ENCODE results near the gene QRICH1.

The QRICH1 gene

DNA sequence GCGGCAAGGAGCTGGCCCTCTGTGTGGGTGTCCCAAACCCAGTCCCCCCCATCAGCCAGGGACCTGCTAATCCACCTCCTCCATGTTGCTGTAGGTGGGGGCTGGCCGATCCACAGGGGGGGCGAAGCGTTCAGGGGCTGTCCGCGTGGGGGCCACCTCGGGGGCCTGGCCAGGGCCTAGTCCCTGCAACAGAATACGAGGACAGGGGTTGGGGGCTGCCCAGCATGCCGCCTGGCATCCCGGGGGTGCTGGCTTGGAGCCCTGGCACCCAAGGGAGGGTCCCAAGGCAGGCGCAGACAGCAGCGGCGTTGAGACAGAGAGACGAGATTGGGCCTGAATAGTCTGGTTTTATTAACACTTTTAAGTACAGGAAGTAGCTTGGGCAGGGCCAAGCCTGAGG lies 14.5 kb upstream of the QRICH1 start:
- Mint-ChIP-seq H3K4me1 (peaks cover 24% of the 10 kb centered on the region), H3K9me3 (no peaks in the 10 kb centered on the region), H3K36me3 (ENCODE audit: insufficient read depth) (peaks cover 10% of the 10 kb centered on the region), H3K27me3 (no peaks in the 10 kb centered on the region), H3K27ac (ENCODE audit: low read depth) (peak overlapping the region; percentile 49), H3K4me3 (no peak overlapping the region)
- no peak for DNase-seq (ENCODE audit: low spot score in 2 of 2)
- no peak for ATAC-seq (replicated peaks; ENCODE audit: extremely low read depth, poor library complexity, severe bottlenecking)

DNA sequence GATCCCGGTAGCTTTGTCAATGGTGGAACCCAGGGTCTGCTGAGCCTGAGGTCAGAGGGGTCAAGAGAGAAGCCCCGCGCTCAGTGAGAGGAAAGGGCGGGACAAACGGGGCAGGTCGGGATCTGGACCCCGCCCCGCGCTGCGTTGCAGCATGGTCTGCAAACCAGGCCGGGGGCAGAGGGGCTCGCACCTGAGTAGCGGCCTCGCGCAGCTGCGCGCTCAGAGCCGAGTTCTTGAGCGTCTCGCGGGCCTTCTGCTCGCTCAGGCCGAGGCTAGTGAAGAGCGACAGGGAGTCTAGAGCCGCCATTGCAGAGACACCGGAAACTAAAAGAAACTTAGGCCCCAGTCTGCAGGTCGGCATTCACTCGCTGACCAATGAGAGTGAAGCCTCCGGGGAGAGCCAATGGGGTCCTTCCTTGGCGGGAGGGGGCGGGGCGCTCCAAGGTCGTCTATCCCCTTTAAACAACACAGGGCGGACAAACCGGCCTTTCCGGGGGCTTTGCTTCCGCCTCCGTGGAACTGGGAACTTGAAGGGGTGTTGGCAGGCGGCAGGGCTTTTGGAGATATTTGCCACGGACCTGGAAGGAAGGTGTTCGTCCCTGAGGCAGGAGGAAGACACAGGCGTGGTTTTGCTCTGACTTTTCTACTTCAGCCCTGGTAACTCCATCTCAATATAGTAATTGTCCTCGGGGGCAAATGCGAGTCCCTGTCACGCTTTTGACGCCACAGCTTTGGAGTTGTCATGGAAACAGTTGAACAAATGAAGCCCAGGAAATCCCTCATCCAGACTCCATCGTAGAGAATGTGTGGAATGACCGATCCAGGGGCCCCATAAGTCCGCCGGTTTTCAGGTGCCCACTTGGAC lies 10.8 kb upstream of the QRICH1 start, which contains the start of gene QARS1:
TSS of gene QARS1 (minus strand) at position 331 of the 865 bp plus-strand sequence. CDS start at position 307, 24 bp downstream.
- DNase-seq (ENCODE audit: low spot score in 2 of 2) (peak; percentile 74 to 79), ATAC-seq (replicated peaks; ENCODE audit: extremely low read depth, poor library complexity, severe bottlenecking) (peak; percentile 99)
- H3K4me1 Mint-ChIP-seq, result peaks cover 36% of the 10 kb centered on the region
- no peaks in the 10 kb centered on the region for H3K9me3 Mint-ChIP-seq
- peak within 1 kb of the TSS; percentile 98 for H3K27ac Mint-ChIP-seq (ENCODE audit: low read depth)
- H3K27me3 Mint-ChIP-seq, result no peaks in the 10 kb centered on the region
- H3K4me3 Mint-ChIP-seq, result peak within 1 kb of the TSS; percentile 98
- H3K36me3 Mint-ChIP-seq (ENCODE audit: insufficient read depth), result peaks cover 24% of the 10 kb centered on the region

DNA sequence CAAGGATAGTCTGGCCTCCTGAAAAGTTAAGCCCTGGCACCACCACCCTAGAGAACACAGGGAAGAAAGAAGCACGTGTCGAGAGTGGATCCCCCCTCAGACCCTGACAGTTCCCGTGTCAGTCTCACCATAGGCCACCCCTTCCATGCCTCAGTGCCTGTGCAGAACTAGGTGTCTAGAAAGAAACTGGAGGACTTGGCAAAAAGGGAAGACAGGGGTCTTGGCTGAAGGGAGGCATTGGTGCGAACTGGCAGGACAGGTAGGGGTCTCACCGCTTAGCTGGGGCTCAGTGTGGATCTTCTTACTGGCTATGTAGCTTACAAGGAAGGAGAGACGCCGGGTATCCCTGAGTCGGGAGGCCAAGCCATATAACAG lies 10.2 kb upstream of the QRICH1 start:
- peak overlapping the region; percentile 98 for H3K27ac Mint-ChIP-seq (ENCODE audit: low read depth)
- no peak for ATAC-seq (replicated peaks; ENCODE audit: extremely low read depth, poor library complexity, severe bottlenecking)
- DNase-seq (ENCODE audit: low spot score in 2 of 2), result no peak
- peak overlapping the region; percentile 98 for H3K4me3 Mint-ChIP-seq
- H3K4me1 Mint-ChIP-seq, result peaks cover 36% of the 10 kb centered on the region
- peaks cover 26% of the 10 kb centered on the region for H3K36me3 Mint-ChIP-seq (ENCODE audit: insufficient read depth)
- H3K9me3 Mint-ChIP-seq, result no peaks in the 10 kb centered on the region
- no peaks in the 10 kb centered on the region for H3K27me3 Mint-ChIP-seq

DNA sequence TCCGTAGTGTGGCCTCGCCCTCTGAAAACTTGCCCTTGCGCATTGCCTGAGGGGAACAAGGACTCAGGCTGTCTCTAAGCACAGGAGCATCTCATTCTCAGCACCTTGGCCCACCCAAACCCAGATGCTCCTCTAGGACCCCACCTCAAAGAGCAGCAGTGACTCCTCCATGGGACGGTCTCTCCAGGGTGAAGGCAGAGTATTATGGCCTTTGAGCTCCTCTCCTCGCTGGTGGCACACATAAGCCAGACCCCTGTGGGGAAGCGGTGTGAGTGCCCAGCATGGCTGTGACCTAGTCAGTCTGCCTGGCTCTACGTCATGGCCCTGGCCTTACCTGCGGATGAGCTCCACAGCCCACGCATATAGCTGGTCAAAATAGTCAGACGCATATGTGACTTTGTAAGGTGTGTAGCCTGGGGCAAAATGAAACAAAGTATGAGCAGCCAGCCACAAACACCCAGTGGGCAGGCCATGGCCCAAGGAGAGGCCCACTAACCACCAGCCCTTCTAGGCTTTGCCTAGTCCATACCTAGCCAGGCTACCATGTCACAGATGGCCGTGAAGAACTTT lies 6.3 kb upstream of the QRICH1 start:
- Mint-ChIP-seq H3K4me1 (peaks cover 29% of the 10 kb centered on the region), H3K9me3 (no peaks in the 10 kb centered on the region), H3K27ac (ENCODE audit: low read depth) (no peak overlapping the region), H3K36me3 (ENCODE audit: insufficient read depth) (peaks cover 41% of the 10 kb centered on the region), H3K27me3 (no peaks in the 10 kb centered on the region), H3K4me3 (no peak overlapping the region)
- ATAC-seq (replicated peaks; ENCODE audit: extremely low read depth, poor library complexity, severe bottlenecking) (no peak), DNase-seq (ENCODE audit: low spot score in 2 of 2) (no peak)

DNA sequence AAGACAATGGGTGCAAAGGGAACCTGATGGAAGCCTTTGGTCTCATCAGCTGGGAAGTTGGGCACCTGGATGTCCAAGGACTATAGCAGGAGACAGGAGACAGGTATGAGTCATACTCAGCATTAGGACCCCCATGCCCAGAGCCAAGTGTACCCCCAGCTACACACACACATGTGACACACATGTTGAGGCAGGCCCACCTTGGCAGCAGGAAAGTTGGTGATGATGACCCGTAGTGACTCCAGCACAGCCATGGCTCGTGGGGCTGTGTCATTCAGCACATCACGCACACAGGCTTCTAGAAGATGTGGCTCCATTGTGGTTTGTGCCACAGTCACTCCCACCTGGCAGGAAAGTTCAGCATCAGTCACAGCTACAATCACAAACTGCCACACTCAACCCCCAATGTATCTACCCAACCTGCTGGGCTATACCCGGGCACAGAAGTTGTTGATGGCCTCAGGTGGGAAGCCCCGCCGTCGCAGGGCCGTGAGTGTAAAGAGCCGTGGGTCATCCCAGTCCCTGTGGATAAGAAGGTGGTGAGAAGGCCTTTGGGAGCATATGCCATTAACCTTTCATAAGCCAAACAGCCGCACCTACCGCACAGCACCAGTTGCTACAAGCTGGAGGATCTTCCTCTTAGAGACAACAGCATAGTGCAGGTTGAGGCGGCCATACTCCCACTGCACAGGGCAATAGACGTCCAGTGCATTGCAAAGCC lies 5.2 kb upstream of the QRICH1 start:
- no peak overlapping the region for H3K27ac Mint-ChIP-seq (ENCODE audit: low read depth)
- ATAC-seq (replicated peaks; ENCODE audit: extremely low read depth, poor library complexity, severe bottlenecking) (no peak), DNase-seq (ENCODE audit: low spot score in 2 of 2) (no peak)
- no peaks in the 10 kb centered on the region for H3K27me3 Mint-ChIP-seq
- peaks cover 45% of the 10 kb centered on the region for H3K36me3 Mint-ChIP-seq (ENCODE audit: insufficient read depth)
- H3K9me3 Mint-ChIP-seq, result no peaks in the 10 kb centered on the region
- H3K4me1 Mint-ChIP-seq, result peaks cover 23% of the 10 kb centered on the region
- H3K4me3 Mint-ChIP-seq, result no peak overlapping the region

DNA sequence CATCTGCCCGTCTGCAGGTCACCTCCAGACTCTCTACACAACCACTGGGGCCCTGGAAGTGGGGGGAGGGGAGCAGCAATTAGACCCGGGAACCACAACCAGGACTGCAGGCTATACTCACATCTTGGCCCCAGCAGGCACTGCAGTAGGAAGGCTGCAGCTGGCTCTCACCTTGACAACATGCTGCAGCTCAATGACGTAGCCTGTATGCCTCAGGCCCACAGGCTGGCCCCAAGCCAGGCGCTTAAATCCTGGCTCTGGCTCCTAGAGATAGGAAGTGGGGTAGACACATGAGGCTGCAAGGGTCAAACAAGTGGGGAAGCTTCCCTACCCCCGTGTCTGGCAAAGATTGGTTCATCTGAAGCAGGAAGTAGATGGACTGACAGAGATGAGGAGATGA lies 4.6 kb upstream of the QRICH1 start:
- H3K27ac Mint-ChIP-seq (ENCODE audit: low read depth), result no peak overlapping the region
- no peak overlapping the region for H3K4me3 Mint-ChIP-seq
- H3K36me3 Mint-ChIP-seq (ENCODE audit: insufficient read depth), result peaks cover 48% of the 10 kb centered on the region
- DNase-seq (ENCODE audit: low spot score in 2 of 2) (no peak), ATAC-seq (replicated peaks; ENCODE audit: extremely low read depth, poor library complexity, severe bottlenecking) (no peak)
- no peaks in the 10 kb centered on the region for H3K9me3 Mint-ChIP-seq
- H3K4me1 Mint-ChIP-seq, result peaks cover 16% of the 10 kb centered on the region
- no peaks in the 10 kb centered on the region for H3K27me3 Mint-ChIP-seq

DNA sequence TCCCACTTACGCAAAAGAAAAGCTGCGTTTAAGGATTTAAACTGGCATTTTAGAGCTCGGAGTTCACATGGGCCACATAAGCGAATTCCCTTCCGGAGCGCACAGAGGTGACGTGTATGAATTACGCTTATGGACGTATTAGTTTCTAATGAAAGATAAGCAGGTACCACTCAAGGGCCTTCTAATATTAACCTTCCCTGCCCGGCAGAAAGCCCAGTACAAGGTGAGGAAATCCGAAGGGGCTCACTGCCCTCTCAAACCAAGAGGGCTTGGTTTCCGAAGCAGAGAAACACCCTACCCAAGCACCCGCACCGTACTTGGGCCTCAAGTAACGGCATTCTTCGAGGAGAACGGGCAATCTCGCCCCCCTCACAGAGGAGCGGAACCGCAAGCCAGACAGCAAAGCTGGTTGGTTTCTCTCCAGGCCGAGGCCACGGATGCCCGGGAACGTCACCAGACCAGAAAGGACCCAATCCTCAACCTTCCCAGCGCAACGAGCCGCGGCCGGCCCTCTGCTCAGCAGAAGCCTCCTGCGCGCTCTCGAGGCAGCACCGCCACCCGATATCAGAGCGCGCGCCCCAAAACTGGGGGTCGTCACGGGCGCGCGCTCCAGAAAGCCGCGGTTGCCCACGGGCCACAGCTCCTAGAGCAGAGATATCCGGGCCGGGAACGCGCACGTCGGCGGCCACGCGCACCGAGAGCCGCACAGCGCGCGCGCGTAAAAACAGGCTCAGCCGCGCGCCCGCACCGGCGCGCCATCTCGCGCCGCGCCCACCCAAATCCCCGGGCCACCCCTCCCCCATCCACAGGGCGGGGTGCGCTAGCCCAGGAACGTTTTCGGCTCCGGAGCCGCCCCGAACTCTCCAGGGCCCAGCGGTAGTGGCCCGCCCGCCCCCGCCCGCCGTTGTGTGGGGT lies 676 bp downstream of the QRICH1 start:
- H3K9me3 Mint-ChIP-seq, result no peaks in the 10 kb centered on the region
- no peaks in the 10 kb centered on the region for H3K27me3 Mint-ChIP-seq
- H3K27ac Mint-ChIP-seq (ENCODE audit: low read depth), result peak overlapping the region; percentile 89
- peaks cover 41% of the 10 kb centered on the region for H3K4me1 Mint-ChIP-seq
- peak overlapping the region; percentile 91 for H3K4me3 Mint-ChIP-seq
- peak; percentile 43 for ATAC-seq (replicated peaks; ENCODE audit: extremely low read depth, poor library complexity, severe bottlenecking)
- peaks cover 43% of the 10 kb centered on the region for H3K36me3 Mint-ChIP-seq (ENCODE audit: insufficient read depth)
- peak; percentile 75 to 78 for DNase-seq (ENCODE audit: low spot score in 2 of 2)

DNA sequence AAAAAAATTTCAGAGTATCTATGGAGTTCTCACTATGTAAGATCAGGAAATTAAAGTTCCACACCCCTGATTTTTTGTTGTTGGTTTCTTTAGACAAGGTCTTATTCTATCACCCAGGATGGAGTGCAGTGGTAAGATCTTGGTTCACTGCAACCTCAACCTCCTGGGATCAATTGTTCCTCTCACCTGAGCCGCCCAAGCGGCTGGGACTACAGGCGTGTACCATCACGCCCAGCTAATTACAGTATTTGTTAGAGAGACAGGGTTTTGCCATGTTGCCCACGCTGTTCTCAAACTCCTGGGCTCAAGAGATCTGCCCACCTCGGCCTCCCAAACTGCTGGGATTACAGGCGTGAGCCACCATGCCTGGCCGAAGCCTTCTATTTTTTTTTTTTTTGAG lies 12.4 kb downstream of the QRICH1 start:
- Mint-ChIP-seq H3K4me3 (no peak overlapping the region), H3K4me1 (peaks cover 9% of the 10 kb centered on the region), H3K36me3 (ENCODE audit: insufficient read depth) (peaks cover 36% of the 10 kb centered on the region), H3K27me3 (no peaks in the 10 kb centered on the region), H3K27ac (ENCODE audit: low read depth) (no peak overlapping the region), H3K9me3 (no peaks in the 10 kb centered on the region)
- DNase-seq (ENCODE audit: low spot score in 2 of 2) (no peak), ATAC-seq (replicated peaks; ENCODE audit: extremely low read depth, poor library complexity, severe bottlenecking) (no peak)

DNA sequence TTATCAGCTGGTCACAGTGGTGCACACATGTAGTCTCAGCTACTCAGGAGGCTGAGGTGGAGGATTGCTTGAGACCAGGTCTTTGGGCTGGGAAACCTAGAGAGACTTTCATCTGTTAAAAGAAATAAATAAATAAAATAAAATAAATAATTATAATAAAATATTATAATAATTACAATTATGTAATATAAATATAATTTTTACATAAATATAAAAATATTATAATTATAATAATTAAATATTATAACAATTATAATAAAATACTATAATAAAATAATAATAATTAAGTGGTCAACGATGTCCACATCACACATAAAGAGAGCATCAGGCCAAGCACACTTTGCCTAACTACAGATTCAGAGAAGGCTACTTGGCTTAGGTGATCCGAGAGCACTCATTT lies 14.6 kb downstream of the QRICH1 start:
- ATAC-seq (replicated peaks; ENCODE audit: extremely low read depth, poor library complexity, severe bottlenecking), result no peak
- H3K9me3 Mint-ChIP-seq, result no peaks in the 10 kb centered on the region
- no peak overlapping the region for H3K4me3 Mint-ChIP-seq
- H3K36me3 Mint-ChIP-seq (ENCODE audit: insufficient read depth), result peaks cover 51% of the 10 kb centered on the region
- no peak overlapping the region for H3K27ac Mint-ChIP-seq (ENCODE audit: low read depth)
- H3K27me3 Mint-ChIP-seq, result no peaks in the 10 kb centered on the region
- DNase-seq (ENCODE audit: low spot score in 2 of 2), result no peak
- H3K4me1 Mint-ChIP-seq, result peaks cover 9% of the 10 kb centered on the region

DNA sequence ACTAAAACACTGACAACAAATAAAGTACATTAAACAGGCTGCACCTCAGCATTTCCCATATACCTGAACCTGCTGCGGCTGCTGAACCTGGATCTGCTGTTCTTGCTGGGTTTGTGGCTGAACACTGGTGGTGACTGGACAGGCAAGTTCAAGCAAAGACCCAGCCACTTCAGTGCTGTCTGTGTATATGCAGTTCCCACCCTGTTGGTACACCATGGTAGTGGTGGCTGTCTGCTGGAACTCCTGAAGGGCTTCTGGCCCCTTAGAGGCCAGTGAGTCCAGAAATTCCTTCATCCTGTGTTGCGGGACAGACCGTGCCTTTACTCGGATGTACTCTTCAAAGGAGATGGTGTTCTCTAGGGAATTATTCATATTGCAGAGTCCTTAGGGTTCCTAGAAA lies 17.2 kb downstream of the QRICH1 start:
- Mint-ChIP-seq H3K4me1 (peaks cover 9% of the 10 kb centered on the region), H3K27ac (ENCODE audit: low read depth) (no peak overlapping the region), H3K27me3 (no peaks in the 10 kb centered on the region), H3K4me3 (no peak overlapping the region), H3K36me3 (ENCODE audit: insufficient read depth) (peaks cover 73% of the 10 kb centered on the region), H3K9me3 (no peaks in the 10 kb centered on the region)
- DNase-seq (ENCODE audit: low spot score in 2 of 2) (no peak), ATAC-seq (replicated peaks; ENCODE audit: extremely low read depth, poor library complexity, severe bottlenecking) (no peak)

DNA sequence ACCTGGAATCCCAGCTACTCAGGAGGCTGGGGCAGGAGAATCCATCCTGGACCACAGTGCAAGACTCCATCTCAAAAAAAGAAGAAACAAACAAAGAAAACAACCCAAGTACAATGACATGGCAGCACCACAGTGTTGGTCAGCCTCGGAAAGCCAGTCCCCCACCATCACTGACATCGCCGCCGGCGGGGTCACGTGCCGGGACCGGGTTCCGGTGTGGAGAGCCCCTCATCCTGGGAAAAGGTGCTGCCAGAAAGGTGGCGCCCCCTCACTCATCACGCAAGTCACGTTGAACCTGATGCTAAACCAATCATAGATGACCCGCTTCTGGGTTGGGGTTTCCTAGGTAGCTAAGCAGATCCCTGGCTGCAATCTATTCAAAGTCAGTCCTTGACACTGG lies 17.8 kb downstream of the QRICH1 start:
- DNase-seq (ENCODE audit: low spot score in 2 of 2), result no peak
- Mint-ChIP-seq H3K27me3 (no peaks in the 10 kb centered on the region), H3K27ac (ENCODE audit: low read depth) (no peak overlapping the region), H3K4me3 (no peak overlapping the region), H3K36me3 (ENCODE audit: insufficient read depth) (peaks cover 74% of the 10 kb centered on the region), H3K4me1 (peaks cover 9% of the 10 kb centered on the region), H3K9me3 (no peaks in the 10 kb centered on the region)
- no peak for ATAC-seq (replicated peaks; ENCODE audit: extremely low read depth, poor library complexity, severe bottlenecking)

DNA sequence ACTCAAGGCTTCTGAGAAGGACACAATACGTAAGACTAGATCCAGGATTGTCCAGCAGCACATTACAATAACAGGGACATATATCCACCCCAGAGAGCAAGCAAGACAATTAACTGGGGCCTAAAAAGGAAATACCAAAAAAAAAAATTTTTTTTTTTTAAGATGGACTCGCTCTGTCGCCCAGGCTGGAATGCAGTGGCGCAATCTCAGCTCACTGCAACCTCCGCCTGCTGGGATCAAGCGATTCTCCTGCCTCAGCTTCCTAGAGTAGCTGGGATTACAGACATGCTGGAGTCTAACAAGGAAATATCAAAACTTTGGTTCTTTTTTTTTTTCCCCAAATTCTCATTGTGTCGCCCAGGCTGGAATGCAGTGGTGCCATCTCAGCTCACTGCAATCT lies 35.9 kb downstream of the QRICH1 start:
- no peak for DNase-seq (ENCODE audit: low spot score in 2 of 2)
- peaks cover 41% of the 10 kb centered on the region for H3K36me3 Mint-ChIP-seq (ENCODE audit: insufficient read depth)
- H3K27ac Mint-ChIP-seq (ENCODE audit: low read depth), result peak overlapping the region; percentile 27
- no peak overlapping the region for H3K4me3 Mint-ChIP-seq
- H3K9me3 Mint-ChIP-seq, result no peaks in the 10 kb centered on the region
- H3K27me3 Mint-ChIP-seq, result no peaks in the 10 kb centered on the region
- no peak for ATAC-seq (replicated peaks; ENCODE audit: extremely low read depth, poor library complexity, severe bottlenecking)
- H3K4me1 Mint-ChIP-seq, result peaks cover 9% of the 10 kb centered on the region
